Measurements from ENCODE around the gene S100B.

Gene S100B

GRCh38 chr21:46626975-46627501 lies 22.2 kb upstream of the S100B start:
- DNase-seq: no peak

- DNase-seq: no peak
Measured at GRCh38 chr21:46626536-46626935, 21.7 kb upstream of the S100B start.

DNA sequence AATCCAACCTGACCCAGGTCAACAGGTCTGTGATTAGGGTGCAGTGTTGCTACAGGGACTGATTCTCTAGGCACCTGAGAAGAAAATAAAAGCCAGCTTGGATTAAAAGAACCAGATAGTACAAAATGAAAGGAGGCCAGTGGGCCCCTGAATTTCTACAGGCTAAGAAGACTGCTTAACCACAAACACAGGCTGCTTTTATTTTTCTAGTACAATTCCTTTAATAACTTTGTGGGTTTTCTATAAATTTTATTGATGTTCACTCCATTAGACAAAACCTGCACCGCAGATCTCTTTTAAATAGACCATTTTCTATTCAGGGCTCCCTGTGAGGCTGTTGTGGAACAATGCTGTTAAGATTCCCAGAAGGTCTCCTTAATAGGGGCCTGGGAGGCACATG lies 20.9 kb upstream of the S100B start:
- DNase-seq: no peak

- DNase-seq: no peak
Measured at GRCh38 chr21:46624050-46624449, 19.2 kb upstream of the S100B start.

DNA sequence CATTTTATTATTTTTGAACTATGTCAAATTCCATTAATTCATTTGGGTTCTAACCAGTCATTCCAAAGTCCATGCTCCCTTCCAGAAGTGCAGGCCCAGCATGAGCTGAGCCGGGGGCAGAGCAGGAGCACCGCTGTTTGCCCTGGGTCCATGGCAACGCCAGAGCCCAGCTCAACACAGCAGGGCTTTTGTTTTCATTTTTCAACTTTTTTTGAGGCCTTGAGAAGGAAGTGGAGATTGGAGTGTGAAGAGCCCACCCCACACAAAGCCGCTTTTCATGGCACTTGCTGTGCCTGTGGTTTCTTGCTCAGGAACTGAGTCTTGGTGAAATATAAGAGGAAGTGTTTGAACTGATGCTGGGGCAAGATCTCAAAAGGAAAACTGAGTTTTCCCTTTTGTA lies 17.3 kb upstream of the S100B start:
- peak; percentile 73 for DNase-seq

GRCh38 chr21:46621457-46622182 lies 16.7 kb upstream of the S100B start:
- DNase-seq: no peak

GRCh38 chr21:46620846-46621245 lies 16.0 kb upstream of the S100B start:
- DNase-seq: no peak

DNA sequence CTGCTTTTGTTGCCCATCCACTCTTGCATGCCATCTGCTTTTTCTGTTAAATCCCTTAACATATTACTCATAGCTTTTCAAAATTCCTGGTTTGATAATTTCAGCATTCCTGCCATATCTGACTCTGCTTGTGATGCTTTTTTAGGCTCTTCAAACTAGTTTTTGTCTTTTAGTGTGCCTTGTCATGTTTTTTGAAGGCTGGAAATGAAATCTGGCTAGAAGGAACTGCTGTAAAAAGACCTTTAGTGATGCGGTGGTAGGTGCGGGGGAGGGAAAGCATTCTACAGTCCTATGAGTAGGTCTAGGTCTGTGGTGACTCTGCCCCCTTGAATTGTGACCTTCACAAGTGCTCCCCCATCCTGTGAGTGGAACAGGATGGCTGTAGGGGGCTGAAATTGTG lies 15.0 kb upstream of the S100B start:
- DNase-seq: no peak

DNA sequence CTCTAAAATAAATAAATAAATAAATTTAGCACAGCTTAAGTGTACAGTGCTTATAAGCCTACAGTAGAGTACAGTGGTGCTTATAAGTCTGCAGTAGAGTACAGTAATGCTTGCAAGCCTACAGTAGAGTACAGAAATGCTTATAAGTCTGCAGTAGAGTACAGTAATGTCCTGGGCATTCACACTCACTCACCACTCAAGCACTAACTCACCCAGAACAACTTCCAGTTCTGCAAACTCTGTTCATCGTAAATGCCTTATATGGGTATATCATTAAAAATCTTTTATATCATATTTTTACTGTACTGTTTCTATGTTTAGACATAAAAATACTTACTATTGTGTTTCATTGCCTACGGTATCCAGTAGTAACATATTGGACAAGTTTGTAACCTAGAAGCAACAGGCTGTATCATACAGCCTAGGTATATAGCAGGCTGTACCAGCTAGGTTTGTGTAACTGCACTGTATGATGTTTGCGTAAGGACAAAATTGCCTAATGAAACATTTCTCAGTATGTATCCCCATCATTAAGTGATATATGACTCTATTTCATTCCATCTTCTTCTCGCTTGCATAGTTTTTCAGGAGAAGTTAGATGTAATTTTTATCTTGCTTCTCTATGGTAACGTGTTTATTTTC lies 14.0 kb upstream of the S100B start:
- DNase-seq: no peak

DNA sequence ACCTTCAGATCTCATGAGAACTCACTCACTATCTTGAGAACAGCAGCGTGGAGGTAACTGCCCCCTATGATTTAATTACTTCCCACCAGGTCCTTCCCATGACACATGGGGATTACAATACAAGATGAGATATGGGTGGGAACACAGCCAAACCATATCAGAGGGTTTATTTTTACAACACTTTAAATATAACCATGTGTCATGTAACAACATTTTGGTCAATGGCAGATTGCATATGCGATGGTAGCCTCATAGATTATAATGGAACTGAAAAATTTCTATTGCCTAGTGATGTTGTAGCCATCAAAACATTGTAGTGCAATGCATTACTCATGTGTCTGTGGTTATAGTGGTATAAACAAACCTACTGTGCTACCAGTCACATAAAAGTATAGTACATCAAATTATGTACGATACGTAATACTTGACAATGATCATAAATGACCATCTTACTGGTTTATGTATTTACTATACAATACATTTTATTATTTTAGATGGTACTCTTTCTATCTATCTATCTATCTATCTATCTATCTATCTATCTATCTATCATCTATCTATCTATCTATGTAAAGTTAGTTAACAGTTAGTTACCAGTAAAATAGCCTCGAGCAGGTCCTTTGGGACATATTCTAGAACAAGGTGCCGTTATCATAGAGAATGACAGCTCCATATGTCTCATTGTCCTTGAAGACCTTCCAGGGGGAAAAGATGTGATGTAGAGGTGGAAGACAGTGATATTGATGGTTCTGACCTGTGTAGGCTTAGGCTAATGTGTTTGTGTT lies 12.6 kb upstream of the S100B start:
- DNase-seq: no peak

DNA sequence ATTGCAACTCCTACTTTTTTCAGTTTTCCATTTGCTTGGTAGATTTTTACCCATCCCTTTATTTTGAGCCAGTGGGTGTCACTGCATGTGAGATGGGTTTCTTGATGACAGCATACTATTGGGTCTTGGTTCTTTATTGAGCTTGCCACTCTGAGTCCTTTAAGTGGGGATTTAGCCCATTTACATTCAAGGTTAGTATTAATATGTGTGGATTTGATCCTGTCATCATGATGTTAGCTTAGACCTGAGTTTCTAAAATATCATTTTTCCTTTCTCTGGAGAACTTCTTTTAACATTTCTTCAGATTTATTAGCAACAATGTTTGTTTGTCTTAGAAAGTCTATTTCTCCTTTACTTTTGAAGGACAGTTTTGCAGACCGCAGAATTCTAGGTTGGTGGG lies 11.8 kb upstream of the S100B start:
- no peak for DNase-seq

- DNase-seq: no peak
Measured at GRCh38 chr21:46616050-46616449, 11.2 kb upstream of the S100B start.

DNA sequence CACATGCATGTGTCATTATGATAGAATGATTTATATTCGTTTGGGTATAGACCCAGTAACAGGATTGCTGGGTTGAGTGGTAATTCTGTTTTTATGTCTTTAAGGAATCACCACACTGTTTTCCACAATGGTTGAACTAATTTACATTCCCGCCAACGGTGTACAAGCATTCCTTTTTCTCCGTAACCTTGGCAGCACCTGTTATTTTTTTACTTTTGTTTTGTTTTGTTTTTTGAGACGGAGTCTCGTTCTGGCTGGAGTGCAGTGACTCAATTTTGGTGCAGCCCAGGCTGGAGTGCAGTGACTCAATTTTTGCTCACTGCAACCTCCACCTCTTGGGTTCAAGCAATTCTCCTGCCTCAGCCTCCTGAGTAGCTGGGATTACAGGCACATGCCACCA lies 8.5 kb upstream of the S100B start:
- DNase-seq: no peak

- no peak for DNase-seq
Measured at GRCh38 chr21:46610018-46610701, 5.3 kb upstream of the S100B start.

GRCh38 chr21:46608672-46609111 lies 3.8 kb upstream of the S100B start:
- no peak for DNase-seq

GRCh38 chr21:46607636-46608035 lies 2.8 kb upstream of the S100B start:
- no peak for DNase-seq

DNA sequence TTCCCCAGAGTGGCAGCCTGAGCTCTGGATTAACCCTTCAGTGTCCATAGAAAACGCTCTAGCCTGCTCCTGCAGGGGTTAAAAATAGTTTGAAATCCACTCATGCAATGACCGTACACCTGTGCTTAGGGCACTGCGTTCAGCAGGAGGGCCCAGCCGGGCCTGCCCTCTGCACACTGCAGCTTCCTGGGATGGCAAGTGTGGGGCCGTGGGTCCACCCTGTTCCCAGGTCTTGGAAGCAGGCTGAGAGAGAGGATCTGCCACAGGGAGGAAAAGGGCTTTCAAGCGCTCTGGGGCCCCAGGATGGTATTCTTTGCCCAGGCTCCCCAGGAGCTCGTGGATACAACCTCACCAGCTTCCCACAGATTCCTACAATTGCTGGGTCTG lies 1.5 kb upstream of the S100B start:
- no peak for DNase-seq

DNA sequence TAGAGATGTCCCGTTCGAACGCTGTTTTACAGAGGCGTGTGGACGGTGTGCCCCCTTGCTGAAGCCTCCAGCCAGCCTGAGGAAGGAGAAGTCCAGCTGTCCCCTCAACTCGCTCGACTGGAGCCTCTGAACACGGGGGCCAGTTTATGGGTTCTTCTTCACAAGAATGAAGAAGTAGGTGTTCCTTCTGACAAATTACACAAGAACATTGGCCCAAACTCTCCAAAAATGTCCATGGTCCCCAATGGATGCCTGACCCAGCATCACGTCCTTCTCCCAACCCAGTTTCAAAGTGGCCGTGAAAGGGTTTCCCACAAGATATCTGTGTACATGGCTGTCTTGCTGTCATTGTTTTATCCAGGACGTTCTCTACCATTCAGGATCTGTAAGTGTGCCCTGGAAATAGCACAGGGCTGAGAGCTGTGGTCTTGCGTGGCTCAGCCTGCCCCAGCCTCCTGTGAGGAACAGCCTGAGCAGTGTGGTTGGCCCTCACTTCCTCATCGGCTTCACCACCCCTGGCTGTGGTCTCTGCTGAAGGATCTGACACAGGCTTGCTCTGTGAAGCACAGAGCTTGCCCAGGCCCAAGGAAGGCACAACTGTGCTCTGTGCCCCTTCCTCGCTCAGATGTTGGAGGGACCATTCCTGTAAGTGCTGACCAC lies 1.0 kb upstream of the S100B start:
- DNase-seq: peak; percentile 83

DNA sequence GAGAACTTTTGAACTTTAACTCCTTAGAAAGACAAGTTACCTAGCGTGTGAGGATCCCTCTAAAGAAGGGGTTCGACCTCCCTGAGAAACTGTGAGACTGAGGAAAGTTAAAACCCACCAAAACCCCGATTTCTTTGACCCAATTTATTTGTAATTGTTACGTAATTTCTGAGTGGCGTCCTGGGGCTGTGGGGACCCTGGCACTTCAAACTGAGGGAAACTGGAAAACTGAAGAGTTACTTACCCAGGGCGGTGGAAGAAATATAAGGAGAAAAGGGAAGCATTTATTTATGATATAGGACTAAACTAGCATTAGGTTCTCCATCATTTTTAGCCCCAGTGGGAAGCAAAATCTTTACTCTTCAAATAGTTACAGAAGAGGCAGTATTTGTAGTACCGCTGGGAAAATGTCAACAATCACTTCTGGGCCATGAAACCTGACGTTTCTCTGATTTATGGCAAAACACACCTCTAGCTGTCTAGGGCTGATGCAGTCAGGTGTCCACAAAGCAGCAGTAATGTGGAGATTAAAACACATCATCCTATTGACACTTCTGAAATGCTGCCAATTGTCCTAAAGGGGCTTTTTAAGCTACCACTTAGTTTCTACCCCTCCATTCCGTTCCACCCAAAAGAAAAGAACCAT lies 430 bp downstream of the S100B start:
- no peak for DNase-seq

- DNase-seq: no peak
Measured at GRCh38 chr21:46603228-46603627, 1.7 kb downstream of the S100B start.

- no peak for DNase-seq
Measured at GRCh38 chr21:46600978-46601377, 3.9 kb downstream of the S100B start.

DNA sequence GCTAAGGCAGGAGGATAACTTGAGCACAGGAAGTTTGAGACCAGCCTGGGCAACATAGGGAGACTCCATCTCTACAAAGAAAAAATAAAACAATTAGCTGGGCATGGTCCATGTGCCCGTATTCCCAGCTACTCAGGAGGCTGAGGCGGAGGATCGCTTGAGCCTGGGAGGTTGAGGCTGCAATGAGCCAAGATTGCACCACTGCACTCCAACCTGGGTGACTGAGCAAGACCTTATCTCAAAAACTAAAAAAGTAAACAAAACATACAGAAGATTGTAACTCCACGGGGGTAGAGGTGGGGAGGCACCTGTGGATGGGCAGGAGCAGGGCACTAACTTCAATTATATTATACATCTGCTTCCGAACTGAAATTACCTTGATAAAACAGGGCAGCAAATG lies 4.6 kb downstream of the S100B start:
- no peak for DNase-seq
